Body of pancreas (tissue), 4 donors: ENCODE data around the gene LRRC56.

Experiments used
- POLR2A ChIP-seq, 3 donors: fragments of 450-650 bp; IDR thresholded peaks; one replicate each; pipeline ENCODE4 v1.6.1; 2016; ENCODE audit warnings: antibody characterized with exemption in 3 of 3, mild to moderate bottlenecking in 2 of 3
- TF ChIP-seq, protein P1 (sequence below), 7 experiments: fragments of 450-650 bp in 4 of 7; fragments of 200-600 bp in 3 of 7; sonication (generic) in 3 of 7; IDR thresholded peaks; one replicate each; pipeline ENCODE4 v1.5.1; 2016 to 2019; ENCODE audit warnings: antibody characterized with exemption in 7 of 7

DNA sequence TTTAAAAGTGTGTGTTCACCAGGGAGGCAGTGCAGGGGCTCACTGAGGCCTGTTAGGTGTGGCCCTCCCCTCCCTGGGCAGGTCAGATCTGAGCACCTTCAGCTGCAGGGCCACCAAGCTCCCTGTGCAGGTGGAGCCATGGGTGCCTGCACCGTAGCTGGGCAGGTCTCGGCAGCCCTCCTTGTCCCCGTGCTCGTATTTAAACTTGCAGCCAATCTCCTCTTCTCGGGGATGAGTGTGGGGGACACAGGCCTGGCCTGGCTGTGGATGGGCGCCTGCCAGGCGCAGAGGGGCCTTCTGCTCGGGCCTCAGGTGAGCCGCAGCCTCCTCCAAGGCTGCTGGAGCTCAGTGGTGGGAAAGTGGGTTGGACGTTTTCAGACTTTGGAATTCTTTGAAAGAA, 58.1 kb downstream of the LRRC56 start:
- TF ChIP-seq POLR2A (IDR thresholded peaks at IDR 0.05), result no peak
- TF ChIP-seq, protein P1, sequence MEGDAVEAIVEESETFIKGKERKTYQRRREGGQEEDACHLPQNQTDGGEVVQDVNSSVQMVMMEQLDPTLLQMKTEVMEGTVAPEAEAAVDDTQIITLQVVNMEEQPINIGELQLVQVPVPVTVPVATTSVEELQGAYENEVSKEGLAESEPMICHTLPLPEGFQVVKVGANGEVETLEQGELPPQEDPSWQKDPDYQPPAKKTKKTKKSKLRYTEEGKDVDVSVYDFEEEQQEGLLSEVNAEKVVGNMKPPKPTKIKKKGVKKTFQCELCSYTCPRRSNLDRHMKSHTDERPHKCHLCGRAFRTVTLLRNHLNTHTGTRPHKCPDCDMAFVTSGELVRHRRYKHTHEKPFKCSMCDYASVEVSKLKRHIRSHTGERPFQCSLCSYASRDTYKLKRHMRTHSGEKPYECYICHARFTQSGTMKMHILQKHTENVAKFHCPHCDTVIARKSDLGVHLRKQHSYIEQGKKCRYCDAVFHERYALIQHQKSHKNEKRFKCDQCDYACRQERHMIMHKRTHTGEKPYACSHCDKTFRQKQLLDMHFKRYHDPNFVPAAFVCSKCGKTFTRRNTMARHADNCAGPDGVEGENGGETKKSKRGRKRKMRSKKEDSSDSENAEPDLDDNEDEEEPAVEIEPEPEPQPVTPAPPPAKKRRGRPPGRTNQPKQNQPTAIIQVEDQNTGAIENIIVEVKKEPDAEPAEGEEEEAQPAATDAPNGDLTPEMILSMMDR (IDR thresholded peaks at IDR 0.05), result no peak
